Caco-2 (cell line): Measurements from ENCODE around the gene GLIS1. TPM values are rescaled to one million over a fixed set of nuclear protein-coding genes. Genes with fewer than 3 reads are reported as not detected.

Experiments
- BruUV-seq: library from RNA; stranded (reverse); fragments of 400-500 nt; replicated peaks from 2 replicates; lab custom pipeline; 2021; lab: Mats Ljungman, UMichigan
- CTCF ChIA-PET: fragments of 300-600 bp; sonication (Branson Sonifier 250); formaldehyde crosslinking; loops from one replicate; lab custom pipeline; 2022; ENCODE audit warnings: antibody characterized with exemption; lab: Charles Lee
- POLR2A ChIA-PET: fragments of 300-600 bp; sonication (Branson Sonifier 250); formaldehyde crosslinking; loops from one replicate; lab custom pipeline; 2022; ENCODE audit warnings: antibody characterized with exemption; lab: Charles Lee
- DNase-seq, 2 experiments: peaks; one replicate each; pipeline versions ENCODE4 v3.0.0 to v3.0.0-alpha.2; 2020 to 2022
- H3K27me3 ChIP-seq: replicated peaks from 2 replicates; pipeline ENCODE4 v1.6.0; 2011; ENCODE audit warnings: low read length; ENCODE audit not compliant: control insufficient read depth, insufficient read depth
- H3K36me3 ChIP-seq: 2 replicates; pipeline ENCODE4 v1.5.1; 2011; ENCODE audit warnings: low read length; ENCODE audit not compliant: control insufficient read depth, insufficient read depth
- H3K4me1 ChIP-seq: fragments of 250-450 bp; sonication (Bioruptor Pico); 2 replicates; pipeline ENCODE4 v1.5.1; 2020; ENCODE audit warnings: mild to moderate bottlenecking
- H3K4me3 ChIP-seq: 2 replicates; pipeline ENCODE4 v1.5.1; 2011; ENCODE audit warnings: low read depth, mild to moderate bottlenecking, control low read depth, low read length
- H3K9me3 ChIP-seq: fragments of 250-450 bp; sonication (Bioruptor Pico); 2 replicates; pipeline ENCODE4 v1.5.1; 2020; ENCODE audit warnings: mild to moderate bottlenecking, moderate library complexity
- H3K27ac Mint-ChIP-seq: one replicate; pipeline ENCODE4 v1.8.0; 2022; ENCODE audit warnings: mixed read lengths; ENCODE audit not compliant: unreplicated experiment
- H3K27me3 Mint-ChIP-seq: one replicate; pipeline ENCODE4 v1.8.0; 2022; ENCODE audit warnings: mixed read lengths; ENCODE audit not compliant: insufficient read depth, unreplicated experiment
- H3K36me3 Mint-ChIP-seq: one replicate; pipeline ENCODE4 v1.8.0; 2022; ENCODE audit warnings: mild to moderate bottlenecking, mixed read lengths; ENCODE audit not compliant: insufficient read depth, unreplicated experiment
- H3K4me1 Mint-ChIP-seq: one replicate; pipeline ENCODE4 v1.8.0; 2022; ENCODE audit warnings: low read depth, mixed read lengths; ENCODE audit not compliant: unreplicated experiment
- H3K4me3 Mint-ChIP-seq: one replicate; pipeline ENCODE4 v1.8.0; 2022; ENCODE audit warnings: mild to moderate bottlenecking, moderate library complexity, mixed read lengths; ENCODE audit not compliant: unreplicated experiment
- H3K9me3 Mint-ChIP-seq: one replicate; pipeline ENCODE4 v1.8.0; 2022; ENCODE audit warnings: mixed read lengths; ENCODE audit not compliant: unreplicated experiment
- intact Hi-C: fragments of 100-400 bp; cut with micrococcal nuclease; formaldehyde crosslinking; loops from one replicate; pipeline ENCODE4 v1.10.0; 2022; ENCODE audit not compliant: unreplicated experiment
- total RNA-seq: library from RNA; stranded (reverse); gene quantifications from 2 replicates; pipeline ENCODE4 v1.2.3, GENCODE V29; 2022
- TF ChIP-seq, protein P1 (sequence below), 2 experiments: fragments of 200-600 bp in 1 of 2; IDR thresholded peaks; 1 replicate in 1 of 2; 2 replicates in 1 of 2; pipeline versions ENCODE4 v1.5.1 to v1.8.0; 2011 to 2022; ENCODE audit warnings: antibody characterized with exemption in 1 of 2, control low read depth in 1 of 2, inconsistent platforms in 1 of 2, low read depth in 1 of 2, low read length in 1 of 2, mild to moderate bottlenecking in 1 of 2, moderate library complexity in 1 of 2; ENCODE audit not compliant: insufficient read depth in 1 of 2, severe bottlenecking in 1 of 2, unreplicated experiment in 1 of 2

The GLIS1 gene
- total RNA-seq, 1 experiment from 2014 or later, result not detected

- no peaks in the 10 kb centered on the region for H3K36me3 ChIP-seq
- DNase-seq, result no peak
- Mint-ChIP-seq H3K27me3 (peaks cover 17% of the 10 kb centered on the region), H3K9me3 (no peaks in the 10 kb centered on the region), H3K4me3 (no peak overlapping the region), H3K27ac (no peak overlapping the region), H3K36me3 (no peaks in the 10 kb centered on the region), H3K4me1 (no peaks in the 10 kb centered on the region)
- intact Hi-C loops, result no loop called here
- no peak overlapping the region for H3K4me3 ChIP-seq
- H3K27me3 ChIP-seq, result no peaks in the 10 kb centered on the region
- no peaks in the 10 kb centered on the region for H3K4me1 ChIP-seq
- BruUV-seq, result no TSS peak
- POLR2A ChIA-PET, result no interaction called here
- no peaks in the 10 kb centered on the region for H3K9me3 ChIP-seq
- TF ChIP-seq, protein P1, sequence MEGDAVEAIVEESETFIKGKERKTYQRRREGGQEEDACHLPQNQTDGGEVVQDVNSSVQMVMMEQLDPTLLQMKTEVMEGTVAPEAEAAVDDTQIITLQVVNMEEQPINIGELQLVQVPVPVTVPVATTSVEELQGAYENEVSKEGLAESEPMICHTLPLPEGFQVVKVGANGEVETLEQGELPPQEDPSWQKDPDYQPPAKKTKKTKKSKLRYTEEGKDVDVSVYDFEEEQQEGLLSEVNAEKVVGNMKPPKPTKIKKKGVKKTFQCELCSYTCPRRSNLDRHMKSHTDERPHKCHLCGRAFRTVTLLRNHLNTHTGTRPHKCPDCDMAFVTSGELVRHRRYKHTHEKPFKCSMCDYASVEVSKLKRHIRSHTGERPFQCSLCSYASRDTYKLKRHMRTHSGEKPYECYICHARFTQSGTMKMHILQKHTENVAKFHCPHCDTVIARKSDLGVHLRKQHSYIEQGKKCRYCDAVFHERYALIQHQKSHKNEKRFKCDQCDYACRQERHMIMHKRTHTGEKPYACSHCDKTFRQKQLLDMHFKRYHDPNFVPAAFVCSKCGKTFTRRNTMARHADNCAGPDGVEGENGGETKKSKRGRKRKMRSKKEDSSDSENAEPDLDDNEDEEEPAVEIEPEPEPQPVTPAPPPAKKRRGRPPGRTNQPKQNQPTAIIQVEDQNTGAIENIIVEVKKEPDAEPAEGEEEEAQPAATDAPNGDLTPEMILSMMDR (IDR thresholded peaks at IDR 0.05; ENCODE audit: insufficient read depth in 1 of 2, low read depth in 1 of 2, low read length in 1 of 2, severe bottlenecking in 1 of 2, unreplicated experiment in 1 of 2), result no peak
- CTCF ChIA-PET, result no interaction called here
Observed at GRCh38 chr1:53478502-53478818, 260.5 kb downstream of the GLIS1 start.

GRCh38 chr1:53477651-53478501, 261.1 kb downstream of the GLIS1 start:
- Mint-ChIP-seq H3K4me1 (no peaks in the 10 kb centered on the region), H3K9me3 (no peaks in the 10 kb centered on the region), H3K36me3 (no peaks in the 10 kb centered on the region), H3K4me3 (no peak overlapping the region), H3K27ac (no peak overlapping the region), H3K27me3 (peaks cover 17% of the 10 kb centered on the region)
- Histone ChIP-seq H3K4me1 (no peaks in the 10 kb centered on the region), H3K4me3 (no peak overlapping the region), H3K27me3 (no peaks in the 10 kb centered on the region), H3K9me3 (no peaks in the 10 kb centered on the region), H3K36me3 (no peaks in the 10 kb centered on the region)
- no peak for DNase-seq
- POLR2A ChIA-PET, result no interaction called here
- CTCF ChIA-PET, result no interaction called here
- no TSS peak for BruUV-seq
- TF ChIP-seq, protein P1 (IDR thresholded peaks at IDR 0.05; ENCODE audit: insufficient read depth in 1 of 2, low read depth in 1 of 2, low read length in 1 of 2, severe bottlenecking in 1 of 2, unreplicated experiment in 1 of 2), result no peak
- intact Hi-C loops, result no loop called here

- no peak overlapping the region for H3K27ac Mint-ChIP-seq
- Histone ChIP-seq H3K4me1 (no peaks in the 10 kb centered on the region), H3K27me3 (no peaks in the 10 kb centered on the region), H3K4me3 (no peak overlapping the region), H3K9me3 (no peaks in the 10 kb centered on the region), H3K36me3 (no peaks in the 10 kb centered on the region)
- intact Hi-C loops, result no loop called here
- no TSS peak for BruUV-seq
- POLR2A ChIA-PET, result no interaction called here
- H3K9me3 Mint-ChIP-seq, result no peaks in the 10 kb centered on the region
- DNase-seq, result no peak
- H3K4me1 Mint-ChIP-seq, result no peaks in the 10 kb centered on the region
- CTCF ChIA-PET, result no interaction called here
- TF ChIP-seq, protein P1 (IDR thresholded peaks at IDR 0.05; ENCODE audit: insufficient read depth in 1 of 2, low read depth in 1 of 2, low read length in 1 of 2, severe bottlenecking in 1 of 2, unreplicated experiment in 1 of 2), result no peak
- no peak overlapping the region for H3K4me3 Mint-ChIP-seq
- H3K27me3 Mint-ChIP-seq, result peaks cover 13% of the 10 kb centered on the region
- no peaks in the 10 kb centered on the region for H3K36me3 Mint-ChIP-seq
Observed at GRCh38 chr1:53476579-53476978, 262.4 kb downstream of the GLIS1 start.
